Activated B cell treated with CpG ODN at 0.5 μM for 24 hours (primary cell): Measurements from ENCODE around the gene ASMTL. TPM values are rescaled to one million over a fixed set of nuclear protein-coding genes. Genes with fewer than 3 reads are reported as not detected.

Experiments
- ATAC-seq: fragments of 200-7000 bp; cut with Tn5 transposase; one replicate; pipeline ENCODE4 v1.10.0; 2021; ENCODE audit warnings: low read depth, mild to moderate bottlenecking, moderate library complexity
- CTCF ChIA-PET: fragments of 350-600 bp; sonication (Branson Sonifier 250); formaldehyde crosslinking; loops from one replicate; lab custom pipeline; 2021; ENCODE audit warnings: antibody characterized with exemption; lab: Charles Lee
- POLR2A ChIA-PET: fragments of 350-600 bp; sonication (Branson Sonifier 250); formaldehyde crosslinking; loops from one replicate; lab custom pipeline; 2021; ENCODE audit warnings: antibody characterized with exemption; lab: Charles Lee
- DNase-seq: peaks from one replicate; pipeline ENCODE4 v3.0.0; 2022
- H3K27ac Mint-ChIP-seq: one replicate; pipeline ENCODE4 v1.8.0; 2020; ENCODE audit warnings: mixed read lengths
- H3K27me3 Mint-ChIP-seq: one replicate; pipeline ENCODE4 v1.8.0; 2021; ENCODE audit warnings: mixed read lengths
- H3K36me3 Mint-ChIP-seq: one replicate; pipeline ENCODE4 v1.8.0; 2021; ENCODE audit warnings: low read depth, mixed read lengths
- H3K4me1 Mint-ChIP-seq: one replicate; pipeline ENCODE4 v1.8.0; 2021; ENCODE audit warnings: mixed read lengths
- H3K4me3 Mint-ChIP-seq: one replicate; pipeline ENCODE4 v1.8.0; 2020; ENCODE audit warnings: mild to moderate bottlenecking, mixed read lengths
- H3K9me3 Mint-ChIP-seq: one replicate; pipeline ENCODE4 v1.8.0; 2020; ENCODE audit warnings: mixed read lengths
- CTCF ChIP-seq: fragments of 200-600 bp; IDR thresholded peaks from one replicate; pipeline ENCODE4 v1.8.0; 2022; ENCODE audit warnings: antibody characterized with exemption, mild to moderate bottlenecking
- intact Hi-C: fragments of 100-400 bp; cut with micrococcal nuclease; formaldehyde crosslinking; loops from one replicate; pipeline ENCODE4 v1.15.1; 2024
- total RNA-seq: library from RNA; stranded (reverse); gene quantifications from 2 replicates; pipeline ENCODE4 v1.2.3, GENCODE V29; 2022

ASMTL gene
- total RNA-seq, 1 donor from 2014 or later = 52.1 TPM

GRCh38 chrX:1419545-1420355 lies 33.0 kb downstream of the ASMTL start:
- intact Hi-C loops = no loop called here
- TF ChIP-seq CTCF = no peak
- CTCF ChIA-PET = no interaction called here

GRCh38 chrX:1418901-1419544 lies 33.7 kb downstream of the ASMTL start:
- Mint-ChIP-seq H3K4me3 (no peak overlapping the region), H3K4me1 (peaks cover 2% of the 10 kb centered on the region), H3K27me3 (no peaks in the 10 kb centered on the region), H3K9me3 (peaks cover 6% of the 10 kb centered on the region), H3K27ac (no peak overlapping the region), H3K36me3 (peaks cover 46% of the 10 kb centered on the region)
- intact Hi-C loops = no loop called here
- ATAC-seq (no peak), DNase-seq (no peak)
- POLR2A ChIA-PET = no interaction called here
- no peak for TF ChIP-seq CTCF
- CTCF ChIA-PET = no interaction called here

More at GRCh38 chrX:1419545-1420355, 33.0 kb downstream of the ASMTL start:
- POLR2A ChIA-PET = no interaction called here
- Mint-ChIP-seq H3K36me3 (peaks cover 45% of the 10 kb centered on the region), H3K4me1 (no peaks in the 10 kb centered on the region), H3K9me3 (peaks cover 6% of the 10 kb centered on the region), H3K27me3 (no peaks in the 10 kb centered on the region), H3K4me3 (no peak overlapping the region), H3K27ac (no peak overlapping the region)
- no peak for ATAC-seq
- DNase-seq = no peak

GRCh38 chrX:1417921-1418771 lies 34.6 kb downstream of the ASMTL start:
- H3K27me3 Mint-ChIP-seq = no peaks in the 10 kb centered on the region
- DNase-seq = no peak
- TF ChIP-seq CTCF = no peak
- ChIA-PET CTCF (no interaction called here), POLR2A (no interaction called here)
- peaks cover 6% of the 10 kb centered on the region for H3K9me3 Mint-ChIP-seq
- peaks cover 47% of the 10 kb centered on the region for H3K36me3 Mint-ChIP-seq
- intact Hi-C loops = no loop called here
- H3K4me3 Mint-ChIP-seq = no peak overlapping the region
- ATAC-seq = no peak
- H3K27ac Mint-ChIP-seq = no peak overlapping the region
- H3K4me1 Mint-ChIP-seq = peaks cover 2% of the 10 kb centered on the region

- DNase-seq = no peak
- Mint-ChIP-seq H3K36me3 (peaks cover 48% of the 10 kb centered on the region), H3K9me3 (peaks cover 3% of the 10 kb centered on the region), H3K27me3 (no peaks in the 10 kb centered on the region), H3K4me1 (peaks cover 2% of the 10 kb centered on the region), H3K4me3 (no peak overlapping the region), H3K27ac (no peak overlapping the region)
- no peak for ATAC-seq
- intact Hi-C loops = no loop called here
- ChIA-PET POLR2A (no interaction called here), CTCF (no interaction called here)
- TF ChIP-seq CTCF = no peak
Measured at GRCh38 chrX:1416965-1417760, 35.5 kb downstream of the ASMTL start.
